HG03558 (cell line): ENCODE measurements around the gene WNT5B.
"Not testable (repeated sequence)": the region's sequence is repeated elsewhere in the genome, so short reads cannot be mapped to it uniquely, and the experiment has no call there.

Source experiments
- ATAC-seq: cut with Tn5 transposase; IDR thresholded peaks from one replicate; pipeline ENCODE4 v1.9.1; 2021; ENCODE audit warnings: moderate number of reproducible peaks; ENCODE audit not compliant: unreplicated experiment; ENCODE audit errors: extremely low read depth

WNT5B gene

DNA sequence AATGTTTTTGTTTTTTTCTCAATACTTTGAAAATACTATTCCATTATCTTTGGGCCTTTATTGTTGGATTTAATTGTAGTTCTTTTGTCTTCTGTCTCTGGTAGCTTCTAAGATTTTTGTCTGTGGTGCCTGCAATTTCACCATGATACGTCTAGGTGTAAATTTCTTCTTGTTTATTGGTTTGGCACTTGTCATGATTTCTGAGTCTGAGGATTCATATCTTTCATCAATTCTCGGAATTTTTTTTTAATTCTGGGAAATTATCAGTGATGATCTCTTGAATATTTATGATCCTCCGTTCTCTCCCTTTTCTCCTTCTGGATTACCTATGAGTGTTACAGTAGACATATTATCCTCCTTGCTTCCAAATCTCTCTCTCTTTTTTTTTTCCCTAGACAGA is 47.0 kb downstream of the WNT5B start:
- ATAC-seq: no peak

DNA sequence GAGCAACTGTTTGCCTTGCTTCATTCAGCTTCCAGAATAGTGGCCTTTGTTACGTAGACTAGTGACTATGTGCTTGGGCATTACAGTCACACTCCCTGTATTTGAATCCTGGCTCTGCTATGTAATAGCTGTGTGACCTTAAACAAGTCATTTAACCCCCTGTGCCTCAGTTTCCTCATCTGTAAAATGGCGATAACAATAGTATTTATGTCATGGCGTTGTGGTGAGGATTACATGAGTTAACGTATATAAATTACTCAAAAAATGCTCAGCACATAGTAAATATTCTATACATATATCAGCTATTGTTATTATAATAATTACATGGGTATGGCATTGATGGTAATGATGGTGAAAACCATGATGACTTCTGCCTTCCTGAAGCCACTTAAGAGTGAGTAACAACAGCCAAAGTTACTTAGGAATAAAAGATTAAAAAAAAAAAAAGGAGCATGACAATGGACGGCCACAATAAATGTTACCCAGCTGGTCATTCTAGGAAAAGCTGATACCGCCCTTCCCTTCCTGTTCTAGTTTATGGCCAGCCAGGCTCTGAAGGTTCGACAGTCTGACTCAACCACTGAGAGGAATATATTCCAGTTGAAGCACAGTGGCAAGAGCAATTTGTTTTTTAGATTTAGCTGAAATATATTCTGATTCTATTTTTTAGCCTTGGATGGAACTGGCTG is 51.9 kb downstream of the WNT5B start:
- no peak for ATAC-seq

DNA sequence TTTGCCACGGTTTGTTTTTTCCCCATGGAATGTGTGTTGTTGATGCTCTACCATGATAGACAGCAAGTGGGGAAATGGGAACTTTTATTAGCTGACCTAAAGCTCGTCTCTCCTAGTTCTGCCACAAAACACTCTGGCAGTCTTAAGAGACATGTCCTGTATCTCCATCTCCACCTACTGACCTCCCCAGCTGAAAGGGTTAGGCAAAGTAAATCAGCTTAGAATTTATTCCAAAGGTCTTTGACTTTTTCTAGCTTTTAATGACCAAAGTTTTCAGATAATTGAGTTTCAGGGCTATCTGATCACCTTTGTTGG is 52.4 kb downstream of the WNT5B start:
- ATAC-seq: no peak

DNA sequence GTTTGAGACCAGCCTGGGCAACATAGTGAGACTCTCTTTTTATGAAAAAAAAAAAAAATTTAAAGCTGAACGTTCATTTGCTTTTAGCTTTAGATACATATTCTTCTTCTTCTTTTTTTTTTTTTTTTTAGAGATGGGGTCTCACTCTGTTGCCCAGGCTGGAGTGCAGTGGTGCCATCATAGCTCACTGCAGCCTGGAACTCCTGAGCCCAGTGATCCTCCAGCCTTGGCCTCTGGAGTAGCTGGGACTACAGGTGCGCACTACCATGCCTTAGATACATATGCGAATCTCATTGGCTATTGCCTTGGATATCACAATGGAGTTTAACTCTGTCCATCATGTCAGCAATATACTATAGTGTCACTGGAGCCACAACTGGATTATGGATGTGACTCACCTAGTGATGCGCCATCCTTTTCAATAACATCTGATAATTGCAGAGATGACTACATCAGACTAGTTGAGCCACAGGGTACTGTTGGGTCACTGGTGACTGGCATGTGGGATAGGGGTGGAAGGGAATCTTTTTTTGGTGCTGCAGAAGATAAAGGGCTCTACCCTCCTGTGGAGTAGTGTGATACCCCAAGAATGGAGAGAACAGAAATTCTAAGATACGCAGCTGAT is 59.2 kb downstream of the WNT5B start:
- ATAC-seq: no peak

DNA sequence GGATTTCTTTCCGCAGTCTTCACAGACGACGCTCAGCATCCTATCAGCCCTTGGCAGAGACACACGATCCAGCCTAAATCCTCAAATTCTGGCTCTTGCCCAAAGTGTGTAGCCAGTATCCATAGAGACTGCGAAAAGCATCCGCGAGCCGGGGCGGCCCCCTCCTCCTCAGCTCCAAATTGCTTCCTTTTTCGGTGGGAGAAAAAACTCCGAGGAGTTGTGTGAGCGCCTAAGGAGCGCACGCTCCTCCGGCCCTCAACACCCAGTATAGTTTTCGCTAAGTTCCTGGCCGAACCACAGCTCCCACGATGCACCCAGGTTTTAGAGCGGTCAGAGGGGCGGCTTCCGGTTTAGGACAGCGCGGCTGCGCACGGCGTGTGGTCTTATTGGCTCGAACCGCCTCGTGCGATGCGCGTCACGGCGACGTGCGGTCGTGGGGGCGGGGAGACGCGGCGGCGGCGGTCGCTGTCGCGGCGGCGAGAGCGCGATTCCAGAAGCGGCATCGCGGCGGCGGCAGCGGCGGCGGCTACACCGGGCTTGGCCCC is 61.6 kb downstream of the WNT5B start, which contains the start of gene ADIPOR2:
TSS of gene ADIPOR2 (plus strand) at position 493 of the 545 bp plus-strand sequence. CDS start 63,274 bp downstream, outside the sequence.
- peak; percentile 81 for ATAC-seq

DNA sequence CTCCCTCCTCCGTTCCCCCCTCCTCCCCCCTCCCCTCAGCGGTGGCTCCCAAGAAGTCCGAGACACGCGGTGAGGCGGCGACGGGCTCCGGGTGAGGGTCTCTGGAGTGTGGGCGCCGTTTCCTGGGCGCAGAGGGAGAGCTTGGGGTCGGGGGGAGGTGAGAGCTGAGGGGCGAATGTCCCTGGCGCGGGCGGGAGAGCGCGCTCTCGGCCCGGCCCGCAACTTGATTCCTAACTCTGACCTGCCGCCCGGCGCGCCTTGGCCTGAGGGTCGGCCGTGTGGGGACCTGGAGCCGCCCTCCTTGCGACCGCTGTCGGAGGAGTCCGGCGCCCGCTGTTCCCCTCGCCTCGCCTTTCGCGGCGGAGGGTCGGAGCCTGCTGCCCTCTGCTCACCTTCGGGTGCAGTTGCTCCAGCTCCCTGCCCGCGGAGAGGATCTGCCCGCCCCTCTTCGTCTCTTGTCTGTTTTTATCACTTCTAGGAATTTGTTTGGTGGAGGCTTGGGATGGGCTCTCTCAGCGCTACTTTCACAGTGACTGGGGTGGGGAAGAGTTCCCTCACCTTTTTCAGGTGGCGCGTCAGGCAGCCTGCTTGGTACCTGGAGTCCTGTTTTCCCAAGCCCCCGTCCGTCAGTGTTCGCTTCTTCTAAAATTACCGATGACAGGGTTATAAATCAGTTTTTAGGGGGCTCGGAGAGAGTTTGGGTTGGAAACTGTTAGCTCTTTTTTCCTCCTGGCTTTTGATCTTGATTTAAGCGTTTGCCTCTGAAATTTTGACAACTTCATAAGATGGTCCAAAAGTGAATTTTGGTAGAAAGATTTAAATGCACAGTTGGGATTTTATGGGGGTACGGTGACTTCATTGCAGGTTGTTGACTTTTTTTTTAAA is 62.3 kb downstream of the WNT5B start:
- ATAC-seq: peak; percentile 6

DNA sequence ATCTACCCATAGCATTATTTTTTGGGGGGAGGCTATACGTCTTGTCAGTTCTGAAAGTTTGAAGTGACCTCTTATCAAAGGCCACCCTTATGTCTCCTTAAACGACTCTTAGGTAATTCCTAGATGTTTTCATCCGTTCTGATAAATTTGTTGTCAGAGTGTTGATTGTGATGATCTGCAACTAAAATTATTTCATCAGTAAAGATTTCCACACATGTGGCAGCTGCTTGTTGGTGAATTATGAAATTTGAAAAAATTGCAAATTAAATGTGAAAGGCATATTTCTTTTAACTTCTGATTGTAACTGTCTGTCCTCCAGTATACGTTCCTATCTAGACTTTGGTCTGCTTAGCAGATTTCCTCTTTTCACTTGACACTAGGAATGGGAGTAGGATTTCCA is 63.2 kb downstream of the WNT5B start:
- no peak for ATAC-seq

DNA sequence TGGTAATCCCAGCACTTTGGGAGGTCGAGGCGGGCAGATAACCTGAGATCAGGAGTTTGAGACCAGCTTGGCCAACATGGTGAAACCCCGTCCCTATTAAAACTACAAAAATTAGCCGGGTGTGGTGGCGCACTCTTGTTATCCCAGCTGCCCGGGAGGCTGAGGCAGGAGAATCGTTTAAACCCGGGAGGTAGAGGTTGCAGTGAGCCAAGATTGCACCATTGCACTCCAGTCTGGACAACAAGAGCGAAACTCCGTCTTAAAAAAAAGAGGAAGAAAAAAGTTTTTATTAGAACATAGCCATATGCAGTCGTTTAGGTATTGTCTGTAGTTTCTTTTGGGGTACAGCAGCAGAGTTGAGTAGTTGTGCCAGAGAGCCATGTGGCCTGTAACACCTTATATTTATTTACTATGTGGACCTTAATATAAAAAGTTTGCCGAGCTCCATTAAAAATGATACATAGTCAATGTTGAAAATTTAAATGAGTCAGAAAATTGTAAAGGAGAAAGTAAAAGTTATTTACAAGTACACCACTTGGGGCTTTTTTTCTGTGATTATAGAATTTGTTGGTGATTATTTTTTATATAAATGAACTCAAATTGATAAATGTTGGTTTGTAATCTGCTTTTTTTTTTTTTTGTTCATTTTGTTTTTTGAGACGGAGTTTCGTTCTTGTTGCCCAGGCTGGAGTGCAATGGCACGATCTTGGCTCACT is 64.0 kb downstream of the WNT5B start:
- ATAC-seq: no peak

DNA sequence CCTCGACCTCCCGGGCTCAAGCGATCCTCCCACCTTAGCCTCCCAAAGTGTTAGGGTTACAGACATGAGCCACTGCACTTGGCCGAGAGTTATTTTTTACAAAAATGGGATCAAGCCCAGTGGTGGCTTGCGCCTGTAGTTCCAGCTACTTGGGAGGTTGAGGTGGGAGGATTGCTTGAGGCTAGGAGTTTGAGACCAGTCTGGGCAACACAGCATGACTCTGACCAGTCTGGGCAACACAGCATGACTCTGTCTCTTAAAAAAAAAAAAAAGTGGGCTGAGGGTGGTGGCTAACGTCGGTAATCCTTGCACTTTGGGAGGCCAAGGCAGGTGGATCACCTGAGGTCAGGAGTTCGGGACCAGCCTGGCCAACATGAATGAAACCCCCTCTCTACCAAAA is 66.1 kb downstream of the WNT5B start:
- not testable (repeated sequence) for ATAC-seq

DNA sequence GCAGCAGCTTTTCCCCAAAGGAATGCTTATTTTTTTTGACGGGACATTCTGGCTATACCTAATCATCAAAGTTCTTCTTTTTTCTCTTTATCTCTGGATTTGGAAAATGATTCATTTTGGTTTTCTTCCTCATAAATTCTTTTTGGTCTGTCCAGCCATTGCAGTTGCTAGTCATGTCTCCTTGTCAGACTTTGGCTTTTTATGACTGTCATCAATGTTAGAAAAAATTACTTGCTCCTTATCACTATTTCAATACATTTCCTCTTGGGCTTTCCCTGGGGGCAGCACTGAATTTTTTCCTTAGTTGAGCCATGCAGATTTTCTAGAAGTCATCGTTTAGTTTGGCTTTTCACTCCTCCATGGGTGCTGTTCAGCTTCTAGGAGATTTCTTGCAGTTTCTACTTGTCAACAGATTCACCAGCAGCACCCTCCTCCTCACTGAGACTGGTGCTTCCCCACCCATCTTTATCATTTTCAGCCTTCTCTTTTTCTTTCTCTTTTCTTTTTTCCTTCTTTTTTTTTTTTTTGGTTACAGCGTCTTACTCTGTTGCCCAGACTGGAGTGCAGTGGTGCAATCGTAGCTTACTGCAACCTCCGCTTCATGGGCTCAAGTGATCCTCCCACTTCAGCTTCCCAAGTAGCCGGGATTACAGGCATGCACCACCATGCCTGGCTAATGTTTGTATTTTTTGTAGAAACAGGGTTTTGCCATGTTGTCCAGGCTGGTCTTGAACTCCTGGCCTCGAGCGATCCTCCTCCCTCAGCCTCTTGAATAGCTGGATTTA is 67.0 kb downstream of the WNT5B start:
- no peak for ATAC-seq

DNA sequence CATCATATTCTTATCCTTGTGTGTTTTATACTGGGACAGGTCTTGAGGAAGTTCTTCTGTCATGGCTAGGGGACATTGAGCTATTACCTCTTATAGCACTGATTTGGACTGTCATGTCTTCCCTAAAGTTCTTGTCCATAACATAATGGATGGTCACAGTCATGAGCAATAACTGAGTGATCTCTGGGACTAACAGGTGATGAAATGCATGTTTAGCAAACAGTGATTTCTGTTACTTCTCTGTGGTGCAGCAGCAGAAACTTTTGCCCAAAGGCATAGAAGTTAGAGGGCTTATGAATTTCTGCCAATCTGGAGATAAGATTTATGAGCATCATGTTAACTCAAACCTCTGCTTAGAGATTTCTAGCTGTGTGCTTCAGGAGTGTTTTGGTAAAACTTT is 67.8 kb downstream of the WNT5B start:
- no peak for ATAC-seq
